Endothelial cell (in vitro differentiated cells): ENCODE results near the gene LECT2. TPM values are rescaled to one million over a fixed set of nuclear protein-coding genes. Genes with fewer than 3 reads are reported as not detected.

ENCODE experiments used
- DNase-seq: peaks from one replicate; pipeline ENCODE4 v3.0.0; 2021; ENCODE audit warnings: low spot score
- H3K27ac Mint-ChIP-seq: one replicate; pipeline ENCODE4 v1.8.0; 2021; ENCODE audit warnings: mixed read lengths, inconsistent platforms; ENCODE audit not compliant: unreplicated experiment
- H3K27me3 Mint-ChIP-seq: one replicate; pipeline ENCODE4 v1.8.0; 2021; ENCODE audit warnings: mild to moderate bottlenecking, moderate library complexity, mixed read lengths, inconsistent platforms; ENCODE audit not compliant: unreplicated experiment
- H3K36me3 Mint-ChIP-seq: one replicate; pipeline ENCODE4 v1.8.0; 2021; ENCODE audit warnings: mild to moderate bottlenecking, low read depth, mixed read lengths, inconsistent platforms; ENCODE audit not compliant: unreplicated experiment
- H3K4me1 Mint-ChIP-seq: one replicate; pipeline ENCODE4 v1.8.0; 2021; ENCODE audit warnings: mild to moderate bottlenecking, mixed read lengths, inconsistent platforms; ENCODE audit not compliant: unreplicated experiment
- H3K4me3 Mint-ChIP-seq: one replicate; pipeline ENCODE4 v1.8.0; 2021; ENCODE audit warnings: mild to moderate bottlenecking, mixed read lengths, inconsistent platforms; ENCODE audit not compliant: unreplicated experiment
- H3K9me3 Mint-ChIP-seq: one replicate; pipeline ENCODE4 v1.8.0; 2021; ENCODE audit warnings: mixed read lengths, inconsistent platforms; ENCODE audit not compliant: unreplicated experiment
- total RNA-seq: library from RNA; stranded (reverse); fragmentation: NEBNext Ultra II Directional; extraction: Animal tissue kit (Norgen Biotek cat#: 25700); gene quantifications from one replicate; pipeline ENCODE4 v1.2.1, GENCODE V29; 2021; ENCODE audit not compliant: unreplicated experiment
- TF ChIP-seq, protein P1 (sequence below): fragments of 200-600 bp; sonication (generic); IDR thresholded peaks from one replicate; pipeline ENCODE4 v1.5.0; 2021; ENCODE audit warnings: antibody characterized with exemption; ENCODE audit not compliant: unreplicated experiment

Gene LECT2
- total RNA-seq, 1 donor from 2014 or later, result not detected

DNA sequence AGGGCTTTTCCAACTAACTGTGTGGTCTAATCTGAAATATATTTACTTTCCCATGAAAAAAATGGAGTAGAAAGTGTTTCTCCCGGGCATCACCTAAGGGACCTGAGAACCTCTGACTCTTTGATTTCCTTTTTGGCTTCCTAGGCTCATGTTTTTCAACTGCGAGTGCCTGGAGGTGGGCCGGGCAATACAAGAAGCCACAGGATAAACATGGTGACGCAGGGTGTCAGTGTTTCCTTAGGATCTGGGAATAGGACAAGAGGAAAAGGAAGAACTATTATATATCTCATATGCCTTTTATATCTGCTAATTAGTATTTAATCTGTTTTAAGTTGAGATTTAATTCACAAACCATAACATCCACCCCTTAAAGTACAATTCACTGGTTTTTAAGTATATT is 11.4 kb upstream of the LECT2 start:
- no peaks in the 10 kb centered on the region for H3K36me3 Mint-ChIP-seq
- H3K27ac Mint-ChIP-seq, result no peak overlapping the region
- H3K4me3 Mint-ChIP-seq, result no peak overlapping the region
- TF ChIP-seq, protein P1, sequence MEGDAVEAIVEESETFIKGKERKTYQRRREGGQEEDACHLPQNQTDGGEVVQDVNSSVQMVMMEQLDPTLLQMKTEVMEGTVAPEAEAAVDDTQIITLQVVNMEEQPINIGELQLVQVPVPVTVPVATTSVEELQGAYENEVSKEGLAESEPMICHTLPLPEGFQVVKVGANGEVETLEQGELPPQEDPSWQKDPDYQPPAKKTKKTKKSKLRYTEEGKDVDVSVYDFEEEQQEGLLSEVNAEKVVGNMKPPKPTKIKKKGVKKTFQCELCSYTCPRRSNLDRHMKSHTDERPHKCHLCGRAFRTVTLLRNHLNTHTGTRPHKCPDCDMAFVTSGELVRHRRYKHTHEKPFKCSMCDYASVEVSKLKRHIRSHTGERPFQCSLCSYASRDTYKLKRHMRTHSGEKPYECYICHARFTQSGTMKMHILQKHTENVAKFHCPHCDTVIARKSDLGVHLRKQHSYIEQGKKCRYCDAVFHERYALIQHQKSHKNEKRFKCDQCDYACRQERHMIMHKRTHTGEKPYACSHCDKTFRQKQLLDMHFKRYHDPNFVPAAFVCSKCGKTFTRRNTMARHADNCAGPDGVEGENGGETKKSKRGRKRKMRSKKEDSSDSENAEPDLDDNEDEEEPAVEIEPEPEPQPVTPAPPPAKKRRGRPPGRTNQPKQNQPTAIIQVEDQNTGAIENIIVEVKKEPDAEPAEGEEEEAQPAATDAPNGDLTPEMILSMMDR, result no peak
- DNase-seq, result no peak
- H3K27me3 Mint-ChIP-seq, result peaks cover 2% of the 10 kb centered on the region
- H3K9me3 Mint-ChIP-seq, result no peaks in the 10 kb centered on the region
- peaks cover 6% of the 10 kb centered on the region for H3K4me1 Mint-ChIP-seq

DNA sequence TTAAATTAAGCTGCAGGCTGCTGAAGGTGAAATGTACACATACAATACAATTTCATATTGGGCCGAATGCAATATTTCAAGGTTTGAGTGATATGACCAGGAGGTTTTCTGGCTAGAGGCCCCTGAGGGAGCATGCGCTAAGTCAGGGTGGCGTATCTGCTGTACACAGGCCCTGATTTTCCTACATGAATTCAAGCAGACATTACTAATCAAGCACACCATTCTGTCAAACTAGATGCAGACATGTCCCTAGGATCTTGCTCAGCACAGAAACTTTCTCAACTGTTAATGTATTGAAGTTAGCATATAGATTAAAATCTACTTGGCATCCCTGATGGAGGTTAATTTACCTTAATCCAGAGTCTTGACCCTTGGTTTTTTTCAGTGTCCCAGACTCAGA is 10.7 kb upstream of the LECT2 start:
- TF ChIP-seq, protein P1, result no peak
- H3K36me3 Mint-ChIP-seq, result no peaks in the 10 kb centered on the region

DNA sequence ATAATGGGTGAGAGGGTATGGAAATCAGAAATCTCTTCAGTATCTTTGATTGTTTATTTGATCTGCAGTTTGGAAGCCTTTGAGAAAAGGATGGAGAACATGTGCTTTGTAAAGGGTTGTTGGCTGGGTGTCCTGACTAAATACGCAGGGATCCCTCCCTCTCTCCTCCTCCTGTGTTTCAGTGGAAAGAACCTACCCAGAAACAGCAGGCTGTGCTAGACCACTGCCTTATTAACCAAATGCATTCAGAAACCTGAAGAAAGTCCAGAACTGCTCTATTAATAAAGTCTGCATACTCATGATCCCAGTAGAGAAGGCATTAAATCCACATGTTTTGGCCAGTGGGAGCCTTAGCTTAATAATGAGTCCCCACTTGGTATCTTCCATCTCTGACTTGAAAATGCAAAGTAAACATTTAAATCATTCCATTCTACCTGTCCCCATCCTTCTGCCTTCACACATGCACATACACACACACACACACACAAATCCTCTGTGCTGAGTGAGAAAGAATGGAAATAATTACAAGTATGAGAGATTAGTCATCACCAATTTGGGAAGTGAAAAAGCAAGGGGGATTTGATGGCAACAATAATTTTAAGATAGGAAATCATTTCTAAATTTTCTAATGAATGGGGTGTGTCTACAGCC is 10.0 kb upstream of the LECT2 start:
- Mint-ChIP-seq H3K27me3 (peaks cover 2% of the 10 kb centered on the region), H3K4me1 (peaks cover 6% of the 10 kb centered on the region), H3K4me3 (no peak overlapping the region), H3K27ac (no peak overlapping the region), H3K36me3 (no peaks in the 10 kb centered on the region), H3K9me3 (no peaks in the 10 kb centered on the region)
- TF ChIP-seq, protein P1, result no peak
- DNase-seq, result no peak

More for the DNA sequence above, 10.7 kb upstream of the LECT2 start:
- peaks cover 6% of the 10 kb centered on the region for H3K4me1 Mint-ChIP-seq
- H3K27ac Mint-ChIP-seq, result no peak overlapping the region
- DNase-seq, result no peak
- H3K4me3 Mint-ChIP-seq, result no peak overlapping the region
- no peaks in the 10 kb centered on the region for H3K9me3 Mint-ChIP-seq
- peaks cover 2% of the 10 kb centered on the region for H3K27me3 Mint-ChIP-seq

DNA sequence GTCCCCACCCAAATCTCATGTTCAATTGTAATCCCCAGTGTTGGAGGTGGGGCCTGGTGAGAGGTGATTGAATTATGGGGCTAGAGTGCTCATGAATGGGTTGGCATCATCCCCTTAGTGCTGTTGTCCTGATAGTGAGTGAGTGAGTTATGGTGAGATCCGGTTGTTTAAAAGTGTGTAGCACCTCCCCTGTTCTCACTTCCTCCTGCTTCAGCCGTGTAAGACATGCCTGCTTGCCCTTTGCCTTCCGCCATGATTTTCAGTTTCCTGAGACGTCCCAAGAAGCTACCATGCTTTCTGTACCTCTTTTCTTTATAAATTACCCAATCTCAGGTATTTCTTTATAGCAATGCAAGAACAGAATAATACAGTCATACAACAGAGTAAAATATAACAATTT is 742 bp upstream of the LECT2 start:
- H3K27me3 Mint-ChIP-seq, result no peaks in the 10 kb centered on the region
- no peaks in the 10 kb centered on the region for H3K36me3 Mint-ChIP-seq
- no peak overlapping the region for H3K4me3 Mint-ChIP-seq
- H3K9me3 Mint-ChIP-seq, result no peaks in the 10 kb centered on the region
- H3K27ac Mint-ChIP-seq, result no peak overlapping the region
- DNase-seq, result no peak
- no peaks in the 10 kb centered on the region for H3K4me1 Mint-ChIP-seq
- TF ChIP-seq, protein P1, result no peak

DNA sequence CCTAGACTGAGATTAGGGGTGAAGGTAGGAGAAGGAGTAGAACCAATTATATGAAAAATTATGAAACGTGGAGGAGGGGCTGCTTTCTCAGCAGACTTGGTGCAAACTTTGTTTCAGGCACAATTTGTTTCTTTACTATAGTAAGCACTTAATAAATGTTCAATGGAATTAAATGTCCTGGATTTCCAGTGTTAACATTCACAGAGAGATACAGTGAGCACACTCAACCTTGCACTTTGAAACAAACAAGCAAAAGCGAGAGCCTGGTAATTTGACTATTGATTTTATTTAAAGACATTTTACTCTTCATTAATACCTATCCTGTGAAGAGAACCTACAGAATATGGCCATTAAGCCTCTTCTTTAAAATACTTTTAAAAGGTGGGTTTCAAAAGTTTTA is 933 bp downstream of the LECT2 start:
- DNase-seq, result no peak
- no peak overlapping the region for H3K27ac Mint-ChIP-seq
- TF ChIP-seq, protein P1, result no peak
- no peaks in the 10 kb centered on the region for H3K4me1 Mint-ChIP-seq
- no peaks in the 10 kb centered on the region for H3K36me3 Mint-ChIP-seq
- no peak overlapping the region for H3K4me3 Mint-ChIP-seq
- no peaks in the 10 kb centered on the region for H3K9me3 Mint-ChIP-seq
- no peaks in the 10 kb centered on the region for H3K27me3 Mint-ChIP-seq
